Measurements from ENCODE around the gene PLIN3. TPM values are rescaled to one million over a fixed set of nuclear protein-coding genes. Genes with fewer than 3 reads are reported as not detected.
A peak's percentile ranks its signal among the peaks of the same experiment; 100 is the strongest.
"Not testable (repeated sequence)": the region's sequence is repeated elsewhere in the genome, so short reads cannot be mapped to it uniquely, and the experiment has no call there.

PLIN3 gene
- total RNA-seq, 1 donor from 2014 or later, result 44.5 TPM

DNA sequence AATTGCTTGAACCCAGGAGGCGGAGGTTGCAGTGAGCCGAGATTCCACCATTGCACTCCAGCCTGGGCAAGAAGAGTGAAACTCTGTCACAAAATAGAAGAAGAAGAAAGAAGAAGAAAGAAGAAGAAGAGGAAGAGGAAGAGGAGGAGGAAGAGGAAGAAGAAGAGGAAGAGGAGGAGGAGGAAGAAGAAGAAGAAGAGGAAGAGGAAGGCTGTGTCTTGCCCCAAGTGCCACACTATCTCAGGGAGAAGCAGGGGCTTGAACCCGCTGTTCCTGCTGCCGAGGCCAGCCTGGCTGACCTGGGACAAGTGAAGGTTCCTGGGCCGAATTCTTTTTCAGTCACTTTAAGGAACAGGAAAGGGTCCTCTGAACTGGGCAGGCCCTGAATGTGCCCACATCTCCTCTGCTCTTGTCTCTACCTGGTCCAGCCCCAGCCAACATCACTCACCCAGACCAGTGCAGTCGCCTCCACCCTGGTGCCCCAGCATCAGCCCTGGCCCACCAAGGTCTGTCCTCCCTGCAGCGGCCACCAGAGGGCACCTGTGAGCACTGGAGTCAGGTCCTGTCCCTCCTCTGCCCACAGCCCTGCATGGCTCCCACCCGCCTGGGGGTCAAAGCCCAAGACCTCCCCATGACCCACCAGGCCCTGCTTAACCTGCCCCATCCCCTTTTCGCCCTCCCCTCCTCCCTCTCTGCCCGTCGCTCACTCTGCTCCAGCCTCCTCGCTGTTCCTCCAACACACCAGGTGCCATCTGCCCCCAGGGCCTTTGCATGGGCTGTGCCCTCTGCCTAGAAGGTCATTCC, 55.9 kb downstream of the PLIN3 start:
- intact Hi-C loops (cut with DNase I), result no loop called here
- TF ChIP-seq, protein P1, sequence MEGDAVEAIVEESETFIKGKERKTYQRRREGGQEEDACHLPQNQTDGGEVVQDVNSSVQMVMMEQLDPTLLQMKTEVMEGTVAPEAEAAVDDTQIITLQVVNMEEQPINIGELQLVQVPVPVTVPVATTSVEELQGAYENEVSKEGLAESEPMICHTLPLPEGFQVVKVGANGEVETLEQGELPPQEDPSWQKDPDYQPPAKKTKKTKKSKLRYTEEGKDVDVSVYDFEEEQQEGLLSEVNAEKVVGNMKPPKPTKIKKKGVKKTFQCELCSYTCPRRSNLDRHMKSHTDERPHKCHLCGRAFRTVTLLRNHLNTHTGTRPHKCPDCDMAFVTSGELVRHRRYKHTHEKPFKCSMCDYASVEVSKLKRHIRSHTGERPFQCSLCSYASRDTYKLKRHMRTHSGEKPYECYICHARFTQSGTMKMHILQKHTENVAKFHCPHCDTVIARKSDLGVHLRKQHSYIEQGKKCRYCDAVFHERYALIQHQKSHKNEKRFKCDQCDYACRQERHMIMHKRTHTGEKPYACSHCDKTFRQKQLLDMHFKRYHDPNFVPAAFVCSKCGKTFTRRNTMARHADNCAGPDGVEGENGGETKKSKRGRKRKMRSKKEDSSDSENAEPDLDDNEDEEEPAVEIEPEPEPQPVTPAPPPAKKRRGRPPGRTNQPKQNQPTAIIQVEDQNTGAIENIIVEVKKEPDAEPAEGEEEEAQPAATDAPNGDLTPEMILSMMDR (IDR thresholded peaks at IDR 0.05), result peak; percentile 94
- H3K4me3 ChIP-seq, result no peak overlapping the region
- peaks cover 43% of the 10 kb centered on the region for H3K4me1 ChIP-seq
- H3K36me3 ChIP-seq, result peaks cover 4% of the 10 kb centered on the region
- no peaks in the 10 kb centered on the region for H3K27me3 ChIP-seq (ENCODE audit: low read depth)
- peak; percentile 69 to 85 for ATAC-seq
- no peak overlapping the region for H3K27ac ChIP-seq
- H3K9me3 ChIP-seq, result no peaks in the 10 kb centered on the region
- DNase-seq, result peak; percentile 89

DNA sequence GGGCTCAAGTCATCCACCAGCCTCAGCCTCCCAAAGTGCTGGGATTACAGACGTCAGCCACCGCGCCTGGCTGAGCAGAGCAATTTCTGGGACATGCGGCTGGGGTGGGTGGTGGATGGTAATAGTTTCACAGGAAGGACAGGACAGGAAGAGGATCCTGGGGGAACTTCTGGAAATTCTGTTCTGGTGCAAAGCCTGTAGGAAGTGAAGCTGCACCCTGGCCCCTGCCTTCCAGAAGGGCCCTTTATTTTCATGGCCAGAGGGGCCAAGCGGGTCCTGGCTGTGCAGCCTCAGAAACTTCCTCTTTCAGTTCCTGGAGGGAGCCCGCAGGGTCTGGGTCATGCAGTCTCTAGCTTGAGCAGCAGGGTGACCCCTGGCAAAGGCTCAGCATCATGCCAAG, 60.3 kb downstream of the PLIN3 start:
- Histone ChIP-seq H3K9me3 (no peaks in the 10 kb centered on the region), H3K4me1 (peaks cover 14% of the 10 kb centered on the region), H3K4me3 (no peak overlapping the region), H3K36me3 (no peaks in the 10 kb centered on the region), H3K27ac (peak overlapping the region; percentile 53), H3K27me3 (ENCODE audit: low read depth) (no peaks in the 10 kb centered on the region)
- intact Hi-C loops (cut with DNase I), result loop anchor here (5.0 kb wide), 1 partner anchor 45 kb away; no protein-coding TSS in a partner anchor
- TF ChIP-seq, protein P1 (IDR thresholded peaks at IDR 0.05), result no peak
- peak; percentile 81 for DNase-seq
- ATAC-seq, result peak; percentile 24 to 64

DNA sequence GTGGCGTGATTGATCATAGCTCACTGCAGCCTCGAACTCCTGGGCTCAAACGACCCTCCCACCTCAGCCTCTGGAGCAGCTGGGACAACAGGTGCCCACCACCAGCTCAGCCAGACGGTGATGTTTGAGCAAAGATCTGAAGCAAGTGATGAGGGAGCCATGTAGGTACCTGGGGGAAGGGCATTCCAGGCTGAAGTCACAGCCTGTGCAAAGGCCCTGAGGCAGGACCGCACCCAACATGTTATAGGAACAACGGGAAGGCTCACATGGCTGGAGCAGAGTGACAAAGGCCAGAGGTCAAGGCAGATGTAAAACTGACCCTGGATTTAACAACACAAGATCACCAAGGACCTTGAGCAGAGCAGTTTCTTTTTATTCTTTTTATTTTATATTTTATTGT, 61.1 kb downstream of the PLIN3 start:
- Histone ChIP-seq H3K9me3 (no peaks in the 10 kb centered on the region), H3K4me3 (no peak overlapping the region), H3K4me1 (peaks cover 10% of the 10 kb centered on the region), H3K27me3 (ENCODE audit: low read depth) (no peaks in the 10 kb centered on the region), H3K36me3 (no peaks in the 10 kb centered on the region), H3K27ac (peak overlapping the region; percentile 53)
- TF ChIP-seq, protein P1 (IDR thresholded peaks at IDR 0.05), result no peak
- DNase-seq (no peak), ATAC-seq (no peak)
- intact Hi-C loops (cut with DNase I), result loop anchor here (5.0 kb wide), 1 partner anchor 46 kb away; no protein-coding TSS in a partner anchor

DNA sequence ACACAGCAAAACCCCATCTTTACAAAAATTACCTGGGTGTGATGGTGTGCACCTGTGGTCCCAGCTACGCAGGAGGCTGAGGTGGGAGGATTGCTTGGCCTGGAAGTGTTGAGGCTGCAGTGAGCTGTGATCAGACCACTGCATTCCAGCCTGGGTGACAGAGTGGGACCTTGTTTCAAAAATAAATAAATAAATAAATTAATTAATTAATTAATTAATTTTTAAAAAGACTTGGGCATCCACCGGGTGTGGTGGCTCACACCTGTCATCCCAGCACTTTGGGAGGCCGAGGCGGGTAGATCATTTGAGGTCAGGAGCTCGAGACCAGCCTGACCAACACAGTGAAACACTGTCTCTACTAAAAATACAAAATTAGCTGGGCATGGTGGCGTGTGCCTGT, 62.3 kb downstream of the PLIN3 start:
- not testable (repeated sequence) for H3K36me3 ChIP-seq; H3K9me3 ChIP-seq; H3K27me3 ChIP-seq (ENCODE audit: low read depth); H3K27ac ChIP-seq; ATAC-seq; H3K4me3 ChIP-seq; DNase-seq
- H3K4me1 ChIP-seq, result peaks cover 10% of the 10 kb centered on the region
- intact Hi-C loops (cut with DNase I), result loop anchor here (5.0 kb wide), 1 partner anchor 47 kb away; no protein-coding TSS in a partner anchor

DNA sequence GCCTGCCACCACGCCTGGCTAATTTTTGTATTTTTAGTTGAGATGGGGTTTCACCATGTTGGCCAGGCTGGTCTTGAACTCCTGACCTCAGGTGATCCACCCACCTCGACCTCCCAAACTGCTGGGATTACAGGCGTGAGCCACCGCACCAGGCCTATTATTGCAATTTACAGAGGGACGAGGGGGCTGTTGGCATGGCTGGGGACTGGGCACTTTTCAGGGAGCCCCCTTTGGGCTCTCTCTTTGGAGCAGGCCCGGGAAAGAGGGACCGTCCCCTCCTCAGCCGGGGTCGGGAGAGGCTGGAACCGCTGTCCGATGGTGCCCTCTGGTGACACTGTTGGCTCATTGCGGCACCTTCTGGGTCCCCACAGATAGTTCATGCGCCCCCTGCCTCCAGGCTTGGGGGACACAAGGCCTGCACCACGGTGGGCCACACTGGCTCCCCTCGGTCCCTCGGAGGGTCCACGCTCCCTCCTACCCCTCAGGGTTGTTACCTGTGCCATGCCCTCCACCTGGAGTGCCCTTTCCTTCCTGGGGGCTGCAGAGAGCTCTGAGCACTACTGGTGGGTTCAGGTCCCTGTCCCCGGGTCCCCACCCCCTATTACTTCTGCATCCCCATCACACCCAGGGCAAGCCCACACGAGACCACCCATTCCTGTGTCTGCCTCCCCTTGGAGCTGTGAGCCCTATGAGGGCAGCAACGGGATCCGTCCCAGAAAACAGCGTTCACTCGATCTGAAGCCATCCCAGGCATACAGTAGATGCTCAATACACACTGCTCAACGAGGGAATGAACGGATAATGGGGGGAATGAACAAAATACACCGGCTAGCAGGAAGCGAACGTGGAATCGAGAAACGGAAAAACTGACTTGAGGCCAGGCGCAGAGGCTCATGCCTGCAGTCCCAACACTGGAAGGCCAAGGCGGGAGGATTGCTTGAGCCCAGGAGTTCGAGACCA, 63.5 kb downstream of the PLIN3 start:
- TF ChIP-seq, protein P1 (IDR thresholded peaks at IDR 0.05), result peak; percentile 74
- Histone ChIP-seq H3K27me3 (ENCODE audit: low read depth) (no peaks in the 10 kb centered on the region), H3K9me3 (no peaks in the 10 kb centered on the region), H3K4me1 (peaks cover 2% of the 10 kb centered on the region), H3K4me3 (no peak overlapping the region), H3K27ac (no peak overlapping the region), H3K36me3 (no peaks in the 10 kb centered on the region)
- DNase-seq (peak; percentile 68), ATAC-seq (peak; percentile 49 to 59)
- intact Hi-C loops (cut with DNase I), result no loop called here
